Measurements from ENCODE around the gene GPR150.

DNA sequence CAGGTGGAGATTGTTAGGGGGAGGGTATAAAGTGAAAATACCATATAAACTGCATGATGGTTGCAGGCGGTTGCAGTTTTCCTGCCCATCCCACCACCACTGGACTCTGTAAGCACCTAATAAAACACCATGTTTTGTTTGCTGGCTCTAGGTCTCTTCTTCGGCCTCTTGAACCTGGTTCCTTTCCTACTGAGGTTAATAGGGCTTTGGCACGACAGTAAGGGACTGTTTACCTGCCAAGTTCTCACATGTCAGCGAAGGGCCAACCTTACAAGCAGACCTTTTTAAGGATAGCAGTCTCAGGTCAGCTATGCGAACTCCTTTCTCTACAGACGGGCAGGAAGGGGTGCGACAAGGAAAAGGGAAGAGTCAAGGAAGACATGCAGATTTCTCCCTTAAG is 23.3 kb downstream of the GPR150 start:
- TF ChIP-seq CTCF (optimal IDR thresholded peaks at IDR 0.05 in 1 of 3, IDR thresholded peaks at IDR 0.05 in 1 of 3, conservative IDR thresholded peaks at IDR 0.05 in 1 of 3; ENCODE audit: extremely low read depth in 1 of 3, insufficient read depth in 2 of 3, low read length in 3 of 3) = no peak
- TF ChIP-seq EZH2 (IDR thresholded peaks at IDR 0.05; ENCODE audit: low read length) = no peak

All from keratinocyte (primary cell).